ENCODE results near the gene POFUT2.

POFUT2 gene

DNA sequence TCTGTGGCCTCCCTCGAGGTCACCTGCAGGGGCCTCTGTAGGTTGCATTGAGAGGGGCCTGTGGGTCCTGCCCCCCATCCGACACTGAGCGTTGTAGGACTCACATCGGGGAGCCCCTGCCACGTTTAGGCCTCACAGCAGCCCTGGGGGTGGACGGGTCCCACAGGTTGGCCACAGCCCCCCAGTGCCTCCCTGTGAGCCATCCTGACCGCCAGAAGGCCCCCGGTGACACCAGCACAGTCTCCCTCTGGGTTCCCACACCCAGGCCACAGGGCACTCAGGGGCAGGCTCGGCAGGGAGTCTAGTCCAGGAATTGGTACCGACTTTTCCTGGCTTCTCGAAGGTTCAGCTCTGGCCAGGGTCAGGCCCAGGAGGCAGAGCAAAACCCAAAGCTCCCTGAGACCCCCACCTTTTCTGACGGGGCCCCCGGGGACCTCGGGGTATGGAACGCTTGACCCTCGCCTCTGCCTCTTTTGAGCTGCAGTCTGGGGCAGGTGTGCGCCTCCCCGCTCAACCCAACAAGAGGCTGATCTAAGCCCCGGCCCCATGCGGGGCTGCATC is 13.9 kb upstream of the POFUT2 start:
- no peak for DNase-seq (ENCODE audit: low read depth)
- TF ChIP-seq CTCF (IDR thresholded peaks at IDR 0.05; ENCODE audit: control insufficient read depth, insufficient read depth, low read depth, low read length, missing control alignments) = no peak
- no peak overlapping the region for H3K4me3 ChIP-seq (ENCODE audit: control insufficient read depth, low read depth, low read length)

DNA sequence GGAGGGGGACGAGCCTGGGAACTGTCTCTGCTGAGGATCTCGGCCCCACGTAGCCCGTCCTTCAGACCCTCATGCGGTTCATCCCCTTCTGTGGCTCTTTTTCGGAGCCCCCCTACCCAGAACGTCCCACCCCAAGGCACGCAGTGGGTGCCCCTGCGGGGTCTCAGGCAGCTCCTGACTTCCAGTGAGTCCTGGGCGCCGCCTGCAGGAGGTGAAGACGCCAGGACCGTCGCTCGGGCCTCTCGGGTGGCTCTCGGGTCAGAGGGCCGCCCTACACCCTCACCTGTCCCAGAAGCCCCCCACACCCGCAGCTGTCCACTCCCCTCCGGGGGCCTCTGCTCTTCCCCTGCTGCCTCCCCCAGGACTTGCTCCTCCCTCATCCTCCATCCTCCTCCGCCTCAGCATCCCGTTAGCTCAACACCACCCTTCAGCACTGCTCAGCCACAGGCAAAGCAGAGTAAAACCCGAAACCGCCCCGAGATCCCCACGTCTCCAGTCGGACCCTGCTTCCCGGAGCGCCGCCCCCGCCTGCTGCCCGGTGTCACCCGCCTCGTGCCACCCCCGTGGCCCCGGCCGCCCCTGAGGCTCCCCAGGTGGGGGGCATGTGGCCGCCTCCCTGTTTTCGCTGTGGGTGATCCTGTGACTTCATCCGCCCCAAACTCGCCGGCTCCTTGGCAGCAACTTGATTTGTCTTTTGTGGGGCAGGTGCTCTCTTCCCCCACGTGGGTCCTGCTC is 13.3 kb upstream of the POFUT2 start:
- TF ChIP-seq CTCF (IDR thresholded peaks at IDR 0.05; ENCODE audit: control insufficient read depth, insufficient read depth, low read depth, low read length, missing control alignments) = no peak
- H3K4me3 ChIP-seq (ENCODE audit: control insufficient read depth, low read depth, low read length) = no peak overlapping the region
- DNase-seq (ENCODE audit: low read depth) = no peak

- TF ChIP-seq CTCF (IDR thresholded peaks at IDR 0.05; ENCODE audit: control insufficient read depth, insufficient read depth, low read depth, low read length, missing control alignments) = no peak
- no peak for DNase-seq (ENCODE audit: low read depth)
- H3K4me3 ChIP-seq (ENCODE audit: control insufficient read depth, low read depth, low read length) = no peak overlapping the region
Observed at GRCh38 chr21:45299864-45300785, 12.4 kb upstream of the POFUT2 start.

GRCh38 chr21:45299026-45299863 is 11.6 kb upstream of the POFUT2 start:
- DNase-seq (ENCODE audit: low read depth) = no peak
- H3K4me3 ChIP-seq (ENCODE audit: control insufficient read depth, low read depth, low read length) = no peak overlapping the region
- no peak for TF ChIP-seq CTCF (IDR thresholded peaks at IDR 0.05; ENCODE audit: control insufficient read depth, insufficient read depth, low read depth, low read length, missing control alignments)

DNA sequence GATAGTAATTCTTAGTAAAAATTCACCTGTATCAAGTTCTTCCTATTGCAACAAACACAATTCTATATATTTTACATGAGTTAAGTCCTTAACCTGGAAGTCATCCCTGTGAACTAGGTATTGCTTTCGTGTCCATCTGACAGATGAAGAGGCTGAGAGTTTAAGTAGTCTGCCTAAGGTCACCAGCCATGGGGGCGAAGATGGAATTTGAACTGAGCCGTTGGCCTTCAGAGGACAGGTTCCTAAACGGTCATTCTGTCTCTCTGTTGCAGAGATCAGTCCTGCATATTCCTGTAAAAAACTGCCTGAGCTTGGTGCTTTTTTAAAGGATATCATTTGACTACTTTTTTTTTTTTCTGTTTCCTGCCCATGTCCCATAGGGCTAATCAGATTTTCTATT is 10.2 kb upstream of the POFUT2 start:
- no peak for TF ChIP-seq CTCF (IDR thresholded peaks at IDR 0.05; ENCODE audit: control insufficient read depth, insufficient read depth, low read depth, low read length, missing control alignments)
- no peak for DNase-seq (ENCODE audit: low read depth)
- no peak overlapping the region for H3K4me3 ChIP-seq (ENCODE audit: control insufficient read depth, low read depth, low read length)

- DNase-seq (ENCODE audit: low read depth) = no peak
- no peak for TF ChIP-seq CTCF (IDR thresholded peaks at IDR 0.05; ENCODE audit: control insufficient read depth, insufficient read depth, low read depth, low read length, missing control alignments)
- no peak overlapping the region for H3K4me3 ChIP-seq (ENCODE audit: control insufficient read depth, low read depth, low read length)
Observed at GRCh38 chr21:45297329-45297728, 9.6 kb upstream of the POFUT2 start.
